ENCODE measurements around the gene UHRF1.
"Not testable (repeated sequence)": the region's sequence is repeated elsewhere in the genome, so short reads cannot be mapped to it uniquely, and the experiment has no call there.

Gene UHRF1

DNA sequence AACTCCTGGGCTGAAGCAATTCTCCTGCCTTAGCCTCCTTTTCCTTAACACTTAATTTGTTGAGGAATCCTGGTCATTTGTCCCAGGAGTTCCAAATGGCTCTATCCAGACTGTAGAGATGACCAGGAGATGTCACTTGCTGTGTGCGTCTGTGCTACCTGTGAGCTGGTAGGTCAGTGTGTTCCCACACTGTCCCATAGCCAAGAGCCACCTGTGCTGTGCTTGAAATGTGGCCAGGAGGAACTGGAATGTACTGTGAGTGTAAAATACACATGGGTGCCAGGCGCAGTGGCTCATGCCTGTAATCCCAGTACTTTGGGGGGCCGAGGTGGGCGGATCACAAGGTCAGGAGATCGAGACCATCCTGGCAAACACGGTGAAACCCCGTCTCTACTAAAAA is 30.2 kb downstream of the UHRF1 start:
- no peak for DNase-seq

DNA sequence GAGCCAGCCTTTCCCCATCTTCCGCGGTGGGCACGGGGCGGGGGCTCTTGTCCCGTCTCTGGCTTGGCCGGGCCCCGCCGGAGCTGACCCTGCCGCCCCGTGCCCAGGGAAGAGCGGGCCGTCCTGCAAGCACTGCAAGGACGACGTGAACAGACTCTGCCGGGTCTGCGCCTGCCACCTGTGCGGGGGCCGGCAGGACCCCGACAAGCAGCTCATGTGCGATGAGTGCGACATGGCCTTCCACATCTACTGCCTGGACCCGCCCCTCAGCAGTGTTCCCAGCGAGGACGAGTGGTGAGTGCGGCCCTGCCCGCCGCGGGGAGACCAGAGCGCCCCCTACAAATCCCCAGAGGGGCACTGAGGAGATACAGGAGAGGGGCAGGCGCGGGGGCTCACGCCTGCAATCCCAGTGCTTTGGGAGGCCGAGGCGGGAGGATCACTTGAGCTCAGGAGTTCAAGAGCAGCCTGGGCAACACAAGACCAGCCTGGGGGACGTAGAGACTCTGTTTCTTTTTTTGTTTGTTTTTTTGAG is 32.4 kb downstream of the UHRF1 start:
- DNase-seq: not testable (repeated sequence)

DNA sequence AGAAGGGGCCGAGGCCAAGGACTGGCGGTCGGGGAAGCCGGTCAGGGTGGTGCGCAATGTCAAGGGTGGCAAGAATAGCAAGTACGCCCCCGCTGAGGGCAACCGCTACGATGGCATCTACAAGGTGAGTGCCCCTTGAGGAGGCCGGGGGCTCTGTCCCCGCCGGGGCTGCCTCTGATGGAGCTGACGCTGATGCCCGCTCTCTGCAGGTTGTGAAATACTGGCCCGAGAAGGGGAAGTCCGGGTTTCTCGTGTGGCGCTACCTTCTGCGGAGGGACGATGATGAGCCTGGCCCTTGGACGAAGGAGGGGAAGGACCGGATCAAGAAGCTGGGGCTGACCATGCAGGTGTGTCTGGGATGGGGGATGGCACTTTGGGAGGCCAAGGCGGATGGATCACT is 41.3 kb downstream of the UHRF1 start:
- not testable (repeated sequence) for DNase-seq

DNA sequence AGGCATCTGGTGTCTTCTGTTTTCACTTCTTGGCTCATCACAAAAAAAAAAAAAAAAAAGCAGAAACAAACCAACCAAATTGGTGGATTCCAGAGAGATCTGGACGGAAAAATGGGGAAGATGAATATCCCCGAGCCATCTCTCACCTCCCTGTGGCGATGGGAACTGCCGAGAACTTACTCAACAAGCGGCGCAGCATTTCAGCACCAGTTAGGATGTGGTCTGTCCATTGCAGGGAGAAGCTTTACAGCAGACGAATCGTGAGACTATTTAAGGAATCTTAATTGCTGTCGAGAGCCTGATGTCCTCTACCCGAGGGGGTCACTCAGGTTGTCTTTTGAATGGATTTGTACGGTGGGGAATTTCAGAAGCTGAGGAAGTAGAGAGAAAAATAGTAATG is 42.4 kb downstream of the UHRF1 start:
- DNase-seq: no peak

DNA sequence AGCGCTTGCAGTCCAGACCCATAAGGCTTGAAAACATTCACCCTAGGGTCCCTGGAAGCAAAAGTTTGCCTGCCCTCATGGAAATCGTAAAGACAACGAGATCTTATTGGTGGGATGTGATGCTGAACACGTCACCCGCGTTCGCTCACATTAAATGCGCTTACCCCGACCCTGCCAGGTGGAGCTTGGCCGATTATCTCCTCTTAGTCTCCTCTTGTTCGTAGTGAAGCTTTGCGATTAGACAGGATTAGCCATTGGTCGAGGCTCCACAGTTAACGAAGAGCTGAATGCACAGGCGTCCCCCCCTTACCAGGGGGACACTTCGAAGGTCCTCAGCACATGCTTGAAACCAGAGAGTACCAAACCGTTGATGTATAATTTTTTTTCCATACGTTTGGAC is 43.6 kb downstream of the UHRF1 start:
- DNase-seq: no peak

DNA sequence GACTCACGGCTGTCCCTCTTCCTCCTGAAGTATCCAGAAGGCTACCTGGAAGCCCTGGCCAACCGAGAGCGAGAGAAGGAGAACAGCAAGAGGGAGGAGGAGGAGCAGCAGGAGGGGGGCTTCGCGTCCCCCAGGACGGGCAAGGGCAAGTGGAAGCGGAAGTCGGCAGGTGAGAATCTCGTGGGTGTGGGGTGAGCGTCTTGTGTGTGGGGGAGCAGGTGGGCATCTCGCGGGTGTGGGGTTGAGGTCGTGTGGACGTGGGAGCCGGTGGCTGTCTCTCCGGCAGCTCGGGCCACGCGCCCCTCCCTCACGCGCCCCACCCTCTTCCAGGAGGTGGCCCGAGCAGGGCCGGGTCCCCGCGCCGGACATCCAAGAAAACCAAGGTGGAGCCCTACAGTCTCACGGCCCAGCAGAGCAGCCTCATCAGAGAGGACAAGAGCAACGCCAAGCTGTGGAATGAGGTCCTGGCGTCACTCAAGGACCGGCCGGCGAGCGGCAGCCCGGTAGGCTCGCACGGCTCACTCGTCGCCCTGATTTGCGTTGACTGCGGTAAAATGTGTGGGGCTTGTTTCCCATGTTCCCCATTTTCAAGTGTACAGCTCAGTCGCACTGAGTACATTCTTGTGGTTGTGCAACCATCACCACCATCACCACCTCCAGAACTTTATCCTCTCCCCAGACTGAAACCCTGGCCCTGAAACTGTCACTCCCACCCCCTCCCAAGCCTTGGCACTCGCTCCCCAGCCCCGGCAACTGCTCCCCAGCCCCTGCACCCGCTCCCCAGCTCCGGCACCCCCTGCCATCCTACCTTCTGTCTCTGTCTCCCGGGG is 45.2 kb downstream of the UHRF1 start:
- not testable (repeated sequence) for DNase-seq

DNA sequence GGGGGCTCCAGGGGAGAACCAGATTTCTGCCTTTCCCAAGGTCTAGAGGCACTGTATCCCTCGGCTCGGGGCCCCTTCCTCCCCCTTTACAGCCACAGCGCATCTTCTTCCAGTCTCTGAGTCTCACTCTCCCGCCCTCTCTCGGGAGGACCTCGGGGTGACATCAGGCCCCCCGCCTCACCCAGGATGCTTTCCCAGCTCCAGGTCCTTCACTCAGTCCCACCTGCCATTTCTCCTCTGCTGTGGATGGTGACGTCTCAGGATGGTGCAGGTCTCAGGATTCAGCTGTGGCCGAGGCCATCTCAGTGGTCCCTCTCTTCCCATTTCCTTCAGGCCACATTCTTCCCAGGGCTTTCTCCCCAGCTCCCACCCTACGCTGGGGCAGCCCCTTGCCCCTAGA is 46.0 kb downstream of the UHRF1 start:
- DNase-seq: no peak

DNA sequence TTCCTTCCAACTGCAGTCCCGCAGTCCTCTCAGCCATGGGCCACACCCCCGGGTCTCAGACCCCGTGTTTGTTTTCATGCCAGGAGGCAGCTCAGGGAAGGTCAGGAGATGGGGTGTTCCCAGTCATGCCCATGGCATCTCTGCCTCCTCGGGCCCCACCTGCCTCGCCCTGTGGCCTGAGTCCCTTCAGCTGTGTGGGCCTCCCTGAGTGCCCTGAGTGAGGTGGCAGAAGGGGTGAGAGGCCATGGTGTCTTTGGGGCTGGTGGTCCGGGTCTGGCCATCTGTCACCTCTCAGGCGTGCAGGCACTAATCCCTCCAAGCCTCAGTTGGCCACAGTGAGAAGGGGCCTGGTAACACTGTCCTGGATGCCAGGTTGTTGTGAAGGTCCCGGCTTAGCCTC is 48.7 kb downstream of the UHRF1 start:
- no peak for DNase-seq

DNA sequence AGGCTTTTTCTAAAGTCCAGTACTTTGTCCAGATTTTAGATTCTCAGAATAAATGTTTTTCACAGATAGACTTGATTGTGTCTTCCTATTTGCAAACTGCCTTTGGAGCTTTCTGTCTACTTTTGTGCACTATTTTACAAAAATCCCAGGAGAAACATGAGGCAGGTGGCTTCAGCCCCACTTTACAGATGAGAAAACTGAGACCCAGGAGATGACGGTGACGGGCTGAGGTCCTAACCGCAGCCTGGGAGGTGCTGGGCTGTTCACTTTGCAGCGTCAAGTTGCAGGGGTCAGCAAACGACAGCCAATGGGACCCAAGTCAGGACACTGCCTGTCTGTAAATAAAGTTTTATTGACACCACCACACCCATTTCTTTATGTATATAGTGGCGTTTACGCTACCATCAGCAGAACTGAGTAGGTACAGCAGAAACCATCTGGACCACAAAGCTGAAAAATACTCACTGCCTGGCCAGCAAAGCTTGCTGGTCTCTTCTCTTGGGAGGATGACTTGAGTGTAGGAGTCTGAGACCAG is 52.9 kb downstream of the UHRF1 start:
- DNase-seq: no peak

DNA sequence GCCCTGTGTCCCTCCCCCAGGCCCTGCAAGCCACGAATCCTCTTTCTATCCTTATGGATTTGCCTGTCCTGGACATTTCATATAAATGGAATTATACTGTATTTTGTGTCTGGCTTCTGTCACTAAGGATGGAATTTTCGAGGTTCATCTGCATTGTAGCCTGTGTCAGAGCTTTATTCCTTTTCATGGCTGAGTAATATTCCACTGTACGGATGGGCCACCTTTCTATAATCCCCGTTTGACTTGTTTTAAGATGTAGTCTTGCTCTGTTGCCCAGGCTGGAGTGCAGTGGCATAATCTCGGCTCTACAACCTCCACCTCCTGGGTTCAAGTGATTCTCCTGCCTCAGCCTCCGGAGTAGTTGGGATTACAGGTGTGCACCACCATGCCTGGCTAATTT is 55.8 kb downstream of the UHRF1 start:
- DNase-seq: no peak

DNA sequence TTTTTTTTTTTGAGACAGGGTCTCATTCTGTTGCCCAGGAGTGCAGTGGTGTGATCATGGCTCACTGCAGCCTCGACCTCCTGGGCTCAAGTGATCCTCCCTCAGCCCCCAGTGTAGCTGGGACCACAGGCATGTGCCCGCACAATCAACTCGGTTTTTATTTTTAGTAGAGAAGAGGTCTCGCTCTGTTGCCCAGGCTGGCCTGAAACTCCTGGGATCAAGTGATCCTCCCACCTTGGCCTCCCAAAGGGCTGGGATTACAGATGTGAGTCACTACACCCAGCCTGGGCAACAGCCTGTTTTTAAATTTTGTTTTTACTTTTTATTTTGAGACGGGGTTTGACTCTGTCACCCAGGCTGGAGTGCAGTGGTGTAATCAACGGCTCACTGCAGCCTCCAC is 57.3 kb downstream of the UHRF1 start:
- no peak for DNase-seq

DNA sequence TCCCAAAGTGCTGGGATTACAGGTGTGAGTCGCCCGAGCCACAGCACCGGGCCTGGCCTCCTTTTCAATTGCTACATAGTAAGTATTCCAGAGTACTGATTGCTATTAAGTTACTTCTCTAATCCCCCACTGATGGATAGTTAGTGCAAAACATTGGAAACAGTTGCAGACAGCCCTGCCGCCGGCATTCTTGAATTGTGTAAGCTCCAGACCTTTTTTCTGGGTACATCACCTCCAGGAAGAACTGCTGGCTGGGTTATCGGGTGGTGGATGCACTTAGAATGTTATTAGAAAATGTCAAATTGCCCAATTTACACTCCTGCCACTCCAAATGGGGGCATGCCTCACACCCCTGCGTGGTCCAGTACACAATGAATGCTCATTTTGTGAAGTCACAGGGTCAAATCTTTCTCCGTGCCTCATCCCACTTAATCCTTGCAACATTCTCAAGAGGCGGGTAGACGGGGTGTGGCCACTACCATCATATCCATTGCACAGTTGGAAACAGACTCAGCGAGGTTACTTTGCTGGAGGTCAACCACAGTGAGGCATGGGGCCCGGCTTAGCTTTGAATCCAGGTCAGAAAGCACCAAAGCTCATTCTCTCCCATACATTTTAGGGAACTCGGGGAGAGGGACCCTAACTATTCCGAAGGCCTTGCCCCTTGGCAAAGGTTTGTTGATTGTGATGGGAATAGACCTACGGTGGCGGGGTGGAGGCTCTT is 58.6 kb downstream of the UHRF1 start:
- DNase-seq: no peak

DNA sequence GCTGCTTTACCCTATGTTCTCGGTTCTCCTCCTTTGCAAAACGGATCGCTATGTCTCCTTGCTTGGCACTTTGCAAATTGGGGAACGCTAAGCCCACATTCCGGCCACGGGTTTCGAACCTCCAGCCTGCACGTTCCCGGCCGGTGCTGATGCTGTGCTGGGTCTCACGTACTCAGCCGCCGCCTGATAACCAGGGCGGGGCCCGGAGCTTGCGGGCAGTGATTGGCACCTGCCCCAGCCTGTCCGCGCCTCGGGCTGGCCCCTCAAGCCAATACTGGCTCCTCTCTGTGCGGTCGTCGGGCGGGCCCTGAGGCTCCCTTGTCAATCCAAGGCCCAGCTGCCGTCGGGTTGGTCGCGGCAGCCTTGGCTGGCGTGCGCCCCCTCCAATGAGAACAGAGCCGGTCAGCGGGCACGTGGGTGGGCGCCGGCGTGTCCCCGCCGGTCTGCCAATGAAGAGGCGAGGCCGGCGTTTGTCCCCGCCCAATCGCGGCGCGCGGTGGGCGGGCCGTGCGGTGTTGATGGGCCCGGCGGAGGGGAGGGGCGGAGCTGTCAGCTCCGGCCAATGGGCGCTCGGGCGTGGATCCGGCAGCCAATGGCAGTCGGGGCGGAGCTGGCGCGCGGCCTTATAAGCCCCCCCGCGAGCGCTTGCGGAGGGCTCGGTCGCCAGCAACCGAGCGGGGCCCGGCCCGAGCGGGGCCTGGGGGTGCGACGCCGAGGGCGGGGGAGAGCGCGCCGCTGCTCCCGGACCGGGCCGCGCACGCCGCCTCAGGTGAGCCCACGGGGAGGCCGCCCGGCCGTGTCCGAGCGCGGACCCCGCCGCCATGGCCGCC is 59.4 kb downstream of the UHRF1 start, which contains the start of gene KDM4B:
TSS of gene KDM4B (plus strand) at position 652 of the 830 bp plus-strand sequence. CDS start 63,778 bp downstream, outside the sequence.
- peak; percentile 100 for DNase-seq

DNA sequence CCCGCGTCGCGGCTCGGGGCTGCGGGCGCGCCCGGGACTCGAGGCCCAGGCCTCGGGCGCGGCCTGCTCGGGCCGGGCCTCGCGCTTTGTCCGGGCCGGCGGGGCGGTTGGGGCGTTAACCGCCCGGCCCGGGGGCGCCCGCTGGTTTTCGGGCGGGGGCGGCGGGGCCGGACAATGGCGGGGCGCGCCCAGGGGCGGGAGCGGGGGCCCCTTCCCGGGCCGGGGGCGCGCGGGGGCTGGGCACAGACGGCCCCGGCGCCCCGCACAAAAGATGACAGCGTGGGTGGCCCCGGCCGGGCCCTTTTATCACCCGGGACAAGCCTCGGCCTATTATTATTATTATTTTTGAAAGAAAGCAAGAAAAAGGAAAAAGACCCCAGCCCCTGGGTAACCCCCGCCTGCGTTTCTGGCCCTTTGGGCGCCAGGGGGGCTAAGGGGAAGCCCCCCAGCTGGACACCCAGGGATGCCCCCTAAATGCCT is 60.0 kb downstream of the UHRF1 start:
- no peak for DNase-seq

DNA sequence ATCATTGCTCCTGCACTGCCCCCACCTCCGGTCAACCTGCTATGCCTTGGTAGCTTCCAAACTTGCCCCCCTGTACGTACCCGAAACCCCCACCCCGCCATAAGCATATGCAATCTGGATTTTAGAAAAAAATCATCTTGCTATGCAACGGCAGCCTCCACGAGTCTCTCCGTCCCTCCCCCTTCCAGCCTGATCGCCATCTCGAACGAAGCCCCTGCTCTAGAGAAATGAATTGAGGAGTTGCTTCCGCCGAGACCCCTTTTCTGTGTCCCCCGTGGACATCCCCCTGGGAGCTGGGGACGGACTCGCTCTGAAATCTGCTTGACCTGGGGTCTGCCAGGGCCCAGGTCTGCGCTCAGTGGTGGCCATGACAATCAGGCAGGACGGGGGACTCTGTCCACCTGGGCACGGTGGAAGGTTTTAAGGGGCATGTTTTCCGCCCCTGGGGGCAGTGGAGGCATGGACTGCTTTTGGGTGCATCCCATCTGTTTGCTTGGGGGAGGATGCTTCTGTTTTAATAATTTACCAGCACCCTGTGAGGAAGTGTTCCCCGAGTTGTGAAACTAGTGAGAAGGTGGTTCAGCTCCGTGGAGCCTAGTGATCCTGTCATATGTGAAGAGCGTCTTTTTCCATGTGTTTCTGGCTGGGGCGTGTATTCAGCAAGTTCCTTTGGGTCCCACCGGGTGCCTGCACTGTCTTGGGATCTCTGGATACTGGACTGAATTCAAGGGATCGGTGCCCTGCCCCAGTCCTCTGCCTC is 60.7 kb downstream of the UHRF1 start:
- DNase-seq: no peak

DNA sequence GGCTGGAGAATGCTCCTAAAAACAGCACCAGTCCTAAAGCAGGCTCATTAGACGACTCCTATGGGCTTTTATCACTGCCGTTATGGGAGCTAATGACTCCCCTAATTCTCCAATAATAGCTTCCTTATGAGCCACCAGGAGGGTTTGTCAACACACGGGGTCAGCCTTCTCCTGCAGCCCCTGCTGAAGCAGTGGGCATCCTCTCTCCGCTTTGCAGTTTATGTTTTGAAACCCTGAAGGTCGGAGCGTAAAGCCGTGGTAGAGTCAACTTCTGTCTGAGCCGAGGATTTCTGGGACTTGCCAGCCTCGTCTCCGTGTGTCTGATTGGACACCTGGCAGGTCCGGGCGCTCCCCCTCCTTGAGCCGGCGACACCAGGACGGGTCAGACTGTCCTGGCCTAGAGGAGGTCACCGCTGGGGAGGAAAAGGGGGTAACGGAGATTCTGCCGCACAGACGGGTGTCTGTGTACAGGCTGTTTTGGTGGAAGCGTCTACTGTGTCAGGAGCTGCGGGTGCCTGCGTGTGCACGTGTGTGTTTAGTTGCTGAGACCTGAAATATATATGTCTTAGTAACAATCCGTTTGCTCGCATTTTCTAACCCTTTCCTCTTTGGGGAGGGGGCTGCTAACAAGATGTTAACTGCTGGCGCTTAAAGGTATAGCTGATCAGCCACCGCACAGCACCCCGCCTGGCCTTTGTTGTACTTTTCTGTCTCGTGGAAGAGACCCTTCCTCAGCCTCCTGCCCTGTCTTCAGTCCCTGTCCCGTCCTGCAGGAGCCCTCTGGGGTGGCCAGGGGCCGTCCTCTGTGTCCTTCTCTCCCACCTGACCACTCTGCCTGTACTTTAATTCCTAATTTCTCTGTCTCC is 61.5 kb downstream of the UHRF1 start:
- DNase-seq: no peak

DNA sequence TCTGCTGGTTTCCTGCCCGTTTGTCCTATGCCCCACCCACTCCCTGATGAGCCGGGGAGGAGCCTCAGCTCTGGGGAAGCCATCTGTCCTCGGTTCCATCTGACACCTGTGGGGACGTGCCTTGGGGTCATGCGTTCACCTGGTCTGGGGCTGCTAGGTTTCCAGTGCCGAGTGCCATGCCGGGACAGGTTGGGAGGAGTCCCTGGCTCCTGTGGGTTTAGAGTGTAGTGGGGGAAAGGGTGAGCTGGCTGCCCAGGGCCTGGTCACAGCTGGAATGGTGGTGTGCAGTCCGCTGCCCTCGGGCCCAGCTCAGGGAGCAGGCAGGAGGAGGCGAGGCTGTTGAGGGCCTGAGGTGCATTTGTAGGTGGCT is 62.1 kb downstream of the UHRF1 start:
- DNase-seq: peak; percentile 31

DNA sequence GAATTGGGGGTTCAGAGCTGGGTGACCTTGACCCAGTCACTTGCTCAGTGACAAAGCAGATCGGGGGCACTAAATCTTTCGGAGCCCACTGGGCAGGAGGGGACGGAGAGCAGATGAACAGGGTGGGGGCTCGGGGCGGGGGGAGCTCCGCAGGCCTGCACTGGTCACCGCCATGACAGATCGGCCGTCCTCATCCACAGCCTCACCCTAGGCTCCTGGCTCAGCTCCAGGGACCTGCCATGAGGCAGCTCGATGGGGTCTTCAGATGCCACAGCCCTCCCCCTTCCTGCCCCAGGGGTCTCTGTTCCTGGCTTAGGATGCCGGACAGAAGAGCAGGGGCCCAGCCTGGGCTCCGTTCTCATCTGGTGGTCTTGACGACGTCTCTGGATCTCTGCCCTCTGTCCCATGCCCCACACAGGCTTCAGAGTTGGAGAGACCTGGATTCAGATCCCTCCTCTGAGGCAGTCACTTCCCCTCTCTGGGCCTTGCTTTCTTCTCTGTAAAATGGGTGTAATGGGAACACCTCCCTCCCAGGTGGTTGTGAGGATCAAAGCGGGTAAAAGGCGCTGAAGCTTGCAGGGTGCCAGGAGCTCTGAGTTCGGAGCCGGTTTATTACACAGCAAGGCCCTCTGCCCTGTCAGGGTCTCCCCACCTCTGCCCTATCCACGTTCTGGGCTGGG is 62.7 kb downstream of the UHRF1 start:
- DNase-seq: no peak

DNA sequence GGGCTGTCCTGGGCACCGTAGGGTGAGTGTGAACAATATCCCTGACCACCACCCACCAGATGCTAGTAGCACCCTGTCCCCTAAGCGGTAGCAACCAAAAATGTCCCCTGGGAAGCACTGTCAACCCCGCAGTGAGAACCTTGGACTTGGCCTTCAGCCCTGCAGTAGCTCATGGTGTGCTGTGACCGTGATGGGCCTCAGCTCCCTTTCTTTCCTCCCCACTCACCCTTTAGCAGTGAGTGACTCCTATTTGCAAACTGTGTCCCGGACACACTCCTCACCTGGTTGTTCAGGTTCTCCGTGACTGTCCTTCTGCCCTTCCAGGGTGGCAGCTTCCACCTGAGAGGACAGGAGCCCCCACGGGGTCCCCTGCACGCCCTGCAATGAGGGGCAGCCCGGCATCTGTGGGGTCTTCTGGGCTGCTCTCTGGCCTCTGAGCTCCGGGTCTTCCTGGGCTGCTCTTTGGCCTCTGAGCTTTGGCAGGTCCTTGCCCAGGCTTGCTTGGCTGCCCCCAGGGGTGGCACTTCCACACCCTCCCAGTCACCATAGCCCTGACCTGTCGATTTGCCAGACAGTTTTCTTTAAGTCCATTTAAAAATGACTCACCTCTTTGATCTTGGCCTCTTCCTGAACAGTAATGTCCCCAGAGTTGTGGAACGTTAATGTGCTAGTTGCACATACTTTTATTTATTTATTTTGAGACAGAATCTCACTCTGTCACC is 63.4 kb downstream of the UHRF1 start:
- no peak for DNase-seq

All from CD4-positive, alpha-beta T cell treated with Interleukin-21 for 1 hour (primary cell).